ENCODE measurements around the gene RTN1.

RTN1 gene

DNA sequence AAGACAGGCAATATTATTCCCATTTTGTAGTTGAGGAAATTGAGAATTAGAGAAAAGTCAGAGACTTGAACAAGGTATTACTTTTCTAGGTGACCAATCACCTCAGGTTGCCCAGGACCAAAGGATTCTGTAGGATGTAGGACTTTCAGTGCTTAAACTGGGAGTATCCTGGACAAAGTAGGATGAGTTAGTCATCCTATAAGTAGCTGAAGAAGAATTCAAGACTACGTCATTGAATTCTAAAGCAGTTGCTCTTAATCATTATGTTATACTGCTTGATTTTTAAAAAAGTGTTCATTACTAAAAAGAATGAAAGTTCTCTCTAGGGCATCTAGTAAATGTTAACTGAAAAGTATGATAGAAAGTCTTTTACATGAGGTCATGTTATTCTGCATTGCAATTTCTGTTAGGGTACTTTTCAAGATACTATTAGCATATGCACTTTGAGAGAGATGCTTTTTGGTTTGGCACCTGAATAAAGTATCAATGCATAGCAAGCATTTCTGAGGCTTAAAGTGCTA is 101.7 kb downstream of the RTN1 start:
- WGBS (ENCODE audit: extremely low coverage, insufficient coverage, low lambda C conversion rate): no CpG with 5 or more reads among the region's 1 CpG
- Histone ChIP-seq H3K9ac (ENCODE audit: low read length) (no peak overlapping the region), H2BK5ac (ENCODE audit: low read length) (no peak overlapping the region), H3K27me3 (ENCODE audit: insufficient read depth, low read length, poor library complexity) (no peaks in the 10 kb centered on the region), H3K4ac (ENCODE audit: low read depth, low read length) (no peak overlapping the region), H2AK5ac (ENCODE audit: low read length) (no peak overlapping the region), H2BK15ac (replicated peaks; ENCODE audit: low read depth) (no peak overlapping the region), H3K56ac (ENCODE audit: low read length) (no peak overlapping the region), H3K4me1 (ENCODE audit: control insufficient read depth, low read depth, low read length) (no peaks in the 10 kb centered on the region), H3K36me3 (ENCODE audit: control insufficient read depth, insufficient read depth, low read length) (no peaks in the 10 kb centered on the region), H3K79me1 (ENCODE audit: low read length) (no peaks in the 10 kb centered on the region), H3K4me3 (ENCODE audit: low read length) (no peak overlapping the region), H3K27ac (ENCODE audit: low read depth, low read length) (no peak overlapping the region), H3K18ac (ENCODE audit: low read length) (no peak overlapping the region), H4K8ac (ENCODE audit: low read depth, low read length) (no peak overlapping the region), H3K4me2 (ENCODE audit: low read length) (no peak overlapping the region), H4K5ac (ENCODE audit: low read length) (no peak overlapping the region), H3K23ac (ENCODE audit: low read length) (no peak overlapping the region), H2BK120ac (ENCODE audit: low read depth, low read length) (no peak overlapping the region), H3K79me2 (ENCODE audit: control insufficient read depth, insufficient read depth, low read length) (no peaks in the 10 kb centered on the region)
- no peak for DNase-seq

DNA sequence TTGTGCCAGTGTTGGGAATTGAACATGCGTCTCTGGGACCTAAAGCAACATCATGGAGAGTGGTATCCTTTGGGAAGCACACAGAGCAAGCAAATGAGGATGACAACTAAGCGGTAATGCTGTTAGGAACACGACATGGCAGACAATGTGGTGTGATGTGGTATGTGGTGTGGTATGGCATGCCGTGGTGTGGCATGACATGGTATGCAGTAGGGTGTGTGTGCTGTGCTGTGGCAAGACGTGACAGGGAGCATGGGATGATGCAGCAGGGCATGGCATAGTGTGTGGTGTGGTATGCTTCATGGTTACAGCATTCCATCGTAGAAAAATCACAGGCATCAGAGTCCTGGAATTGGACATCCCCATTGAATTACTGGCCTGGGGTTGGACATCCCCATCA is 108.7 kb downstream of the RTN1 start:
- Histone ChIP-seq H3K4me2 (ENCODE audit: low read length) (no peak overlapping the region), H3K27ac (ENCODE audit: low read depth, low read length) (no peak overlapping the region), H2BK15ac (replicated peaks; ENCODE audit: low read depth) (no peak overlapping the region), H3K56ac (ENCODE audit: low read length) (no peak overlapping the region), H3K79me2 (ENCODE audit: control insufficient read depth, insufficient read depth, low read length) (no peaks in the 10 kb centered on the region), H3K79me1 (ENCODE audit: low read length) (no peaks in the 10 kb centered on the region), H4K8ac (ENCODE audit: low read depth, low read length) (no peak overlapping the region), H3K4me3 (ENCODE audit: low read length) (no peak overlapping the region), H2BK120ac (ENCODE audit: low read depth, low read length) (no peak overlapping the region), H3K4me1 (ENCODE audit: control insufficient read depth, low read depth, low read length) (no peaks in the 10 kb centered on the region), H3K9ac (ENCODE audit: low read length) (no peak overlapping the region), H3K18ac (ENCODE audit: low read length) (no peak overlapping the region), H2BK5ac (ENCODE audit: low read length) (no peak overlapping the region), H3K36me3 (ENCODE audit: control insufficient read depth, insufficient read depth, low read length) (no peaks in the 10 kb centered on the region), H3K4ac (ENCODE audit: low read depth, low read length) (no peak overlapping the region), H3K23ac (ENCODE audit: low read length) (no peak overlapping the region), H2AK5ac (ENCODE audit: low read length) (no peak overlapping the region), H4K5ac (ENCODE audit: low read length) (no peak overlapping the region), H3K27me3 (ENCODE audit: insufficient read depth, low read length, poor library complexity) (no peaks in the 10 kb centered on the region)
- no CpG with 5 or more reads among the region's 6 CpGs for WGBS (ENCODE audit: extremely low coverage, insufficient coverage, low lambda C conversion rate)
- DNase-seq: no peak

DNA sequence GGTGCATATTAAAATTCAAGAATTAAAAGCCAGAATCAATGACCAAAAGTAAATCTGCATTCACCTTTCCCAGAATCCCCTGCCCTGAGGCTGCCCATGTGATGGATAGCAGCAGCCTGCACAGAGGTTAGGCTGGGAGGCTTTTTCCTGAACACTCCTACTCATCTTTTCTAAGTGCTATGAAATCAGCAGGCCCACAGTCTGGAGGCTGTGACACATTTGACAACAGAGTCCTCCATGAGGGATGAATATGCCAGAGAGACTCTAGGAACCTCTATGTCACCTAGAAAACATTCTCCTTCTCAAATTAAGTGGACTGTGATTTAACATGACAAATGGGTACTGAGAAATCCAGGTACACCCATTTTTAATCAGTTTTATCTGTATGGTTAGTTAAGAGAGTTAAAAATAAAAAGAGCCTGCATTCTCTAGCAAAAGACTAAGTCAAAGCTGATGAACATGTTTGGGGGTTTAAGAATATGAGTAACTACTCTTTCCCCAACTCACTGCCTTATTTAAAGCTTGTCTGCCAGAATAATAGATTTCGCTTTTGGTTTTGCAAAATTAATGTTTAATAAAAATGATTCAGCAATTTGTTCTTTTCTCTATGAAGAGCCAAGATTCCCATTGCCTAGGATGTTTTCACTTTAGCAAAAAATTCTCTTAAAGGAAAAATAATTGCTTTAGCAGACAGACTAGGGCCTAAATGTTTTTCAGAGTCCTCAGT is 115.0 kb downstream of the RTN1 start:
- Histone ChIP-seq H3K4me2 (ENCODE audit: low read length) (no peak overlapping the region), H2BK15ac (replicated peaks; ENCODE audit: low read depth) (no peak overlapping the region)
- no CpG with 5 or more reads among the region's 1 CpG for WGBS (ENCODE audit: extremely low coverage, insufficient coverage, low lambda C conversion rate)

DNA sequence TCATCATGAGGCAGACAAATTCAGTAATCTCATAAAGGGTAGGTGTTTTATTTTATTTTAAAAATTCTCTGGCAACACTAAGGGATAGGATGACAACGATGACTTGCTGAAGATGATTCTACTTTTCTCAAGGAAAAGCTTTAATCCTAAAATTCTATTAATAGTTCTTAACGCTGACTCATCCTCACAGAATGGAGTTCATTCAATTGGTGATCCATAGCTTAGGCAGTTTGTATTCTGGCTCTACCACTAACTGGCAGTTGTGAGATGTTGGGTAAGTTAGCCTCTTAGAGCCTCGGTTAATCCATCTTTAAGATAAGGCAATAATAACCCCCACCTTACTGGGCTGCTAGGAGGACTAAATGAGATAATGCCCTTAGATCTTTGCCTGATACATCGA is 116.3 kb downstream of the RTN1 start:
- no peak overlapping the region for H2BK5ac ChIP-seq (ENCODE audit: low read length)
- peaks cover 5% of the 10 kb centered on the region for H3K4me1 ChIP-seq (ENCODE audit: control insufficient read depth, low read depth, low read length)
- no peak overlapping the region for H4K8ac ChIP-seq (ENCODE audit: low read depth, low read length)
- peak; percentile 22 for DNase-seq
- H3K23ac ChIP-seq (ENCODE audit: low read length): no peak overlapping the region
- H3K9ac ChIP-seq (ENCODE audit: low read length): no peak overlapping the region
- no peak overlapping the region for H3K4ac ChIP-seq (ENCODE audit: low read depth, low read length)
- no peak overlapping the region for H3K18ac ChIP-seq (ENCODE audit: low read length)
- H2AK5ac ChIP-seq (ENCODE audit: low read length): no peak overlapping the region
- H3K79me2 ChIP-seq (ENCODE audit: control insufficient read depth, insufficient read depth, low read length): no peaks in the 10 kb centered on the region
- whole genome bisulfite sequencing (ENCODE audit: extremely low coverage, insufficient coverage, low lambda C conversion rate): no CpG with 5 or more reads among the region's 4 CpGs
- H3K56ac ChIP-seq (ENCODE audit: low read length): no peak overlapping the region
- no peak overlapping the region for H3K27ac ChIP-seq (ENCODE audit: low read depth, low read length)
- no peak overlapping the region for H2BK120ac ChIP-seq (ENCODE audit: low read depth, low read length)
- H3K79me1 ChIP-seq (ENCODE audit: low read length): no peaks in the 10 kb centered on the region
- no peak overlapping the region for H2BK15ac ChIP-seq (replicated peaks; ENCODE audit: low read depth)
- H3K36me3 ChIP-seq (ENCODE audit: control insufficient read depth, insufficient read depth, low read length): no peaks in the 10 kb centered on the region
- H3K4me2 ChIP-seq (ENCODE audit: low read length): no peak overlapping the region
- no peak overlapping the region for H4K5ac ChIP-seq (ENCODE audit: low read length)
- H3K27me3 ChIP-seq (ENCODE audit: insufficient read depth, low read length, poor library complexity): no peaks in the 10 kb centered on the region
- no peak overlapping the region for H3K4me3 ChIP-seq (ENCODE audit: low read length)

More for the DNA sequence above, 115.0 kb downstream of the RTN1 start:
- DNase-seq: no peak
- Histone ChIP-seq H4K5ac (ENCODE audit: low read length) (no peak overlapping the region), H3K27ac (ENCODE audit: low read depth, low read length) (no peak overlapping the region), H2BK5ac (ENCODE audit: low read length) (no peak overlapping the region), H3K36me3 (ENCODE audit: control insufficient read depth, insufficient read depth, low read length) (no peaks in the 10 kb centered on the region), H3K56ac (ENCODE audit: low read length) (no peak overlapping the region), H3K18ac (ENCODE audit: low read length) (no peak overlapping the region), H3K79me2 (ENCODE audit: control insufficient read depth, insufficient read depth, low read length) (no peaks in the 10 kb centered on the region), H4K8ac (ENCODE audit: low read depth, low read length) (peak overlapping the region; percentile 13), H3K4me1 (ENCODE audit: control insufficient read depth, low read depth, low read length) (peaks cover 5% of the 10 kb centered on the region), H2AK5ac (ENCODE audit: low read length) (no peak overlapping the region), H3K9ac (ENCODE audit: low read length) (no peak overlapping the region), H3K4ac (ENCODE audit: low read depth, low read length) (no peak overlapping the region), H3K4me3 (ENCODE audit: low read length) (no peak overlapping the region), H2BK120ac (ENCODE audit: low read depth, low read length) (no peak overlapping the region), H3K79me1 (ENCODE audit: low read length) (no peaks in the 10 kb centered on the region), H3K23ac (ENCODE audit: low read length) (no peak overlapping the region), H3K27me3 (ENCODE audit: insufficient read depth, low read length, poor library complexity) (no peaks in the 10 kb centered on the region)

DNA sequence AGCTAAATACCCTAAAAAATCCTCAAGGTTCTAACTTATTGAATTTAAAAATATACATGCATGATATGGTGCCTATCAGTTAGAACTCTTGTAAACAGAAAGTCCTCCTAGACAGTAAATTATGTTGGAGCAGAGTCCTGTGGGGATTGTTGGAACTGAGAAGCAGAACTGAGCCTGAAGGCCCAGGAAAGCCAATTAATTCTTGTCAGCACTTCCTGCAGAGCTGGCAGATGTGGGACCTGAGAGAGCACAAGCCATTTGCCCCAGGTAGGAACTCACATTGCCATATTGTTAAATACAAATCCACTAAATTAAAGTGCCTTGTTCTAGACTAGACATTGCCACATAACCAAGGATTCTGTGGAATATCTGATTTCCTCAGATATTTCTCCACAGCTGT is 117.1 kb downstream of the RTN1 start:
- Histone ChIP-seq H3K79me2 (ENCODE audit: control insufficient read depth, insufficient read depth, low read length) (no peaks in the 10 kb centered on the region), H3K4ac (ENCODE audit: low read depth, low read length) (no peak overlapping the region), H2BK15ac (replicated peaks; ENCODE audit: low read depth) (no peak overlapping the region), H3K79me1 (ENCODE audit: low read length) (no peaks in the 10 kb centered on the region), H3K18ac (ENCODE audit: low read length) (peak overlapping the region; percentile 84), H2BK120ac (ENCODE audit: low read depth, low read length) (no peak overlapping the region), H3K56ac (ENCODE audit: low read length) (no peak overlapping the region), H3K4me1 (ENCODE audit: control insufficient read depth, low read depth, low read length) (peaks cover 5% of the 10 kb centered on the region), H3K27ac (ENCODE audit: low read depth, low read length) (no peak overlapping the region), H3K23ac (ENCODE audit: low read length) (no peak overlapping the region), H4K8ac (ENCODE audit: low read depth, low read length) (no peak overlapping the region), H2BK5ac (ENCODE audit: low read length) (no peak overlapping the region), H3K36me3 (ENCODE audit: control insufficient read depth, insufficient read depth, low read length) (no peaks in the 10 kb centered on the region), H2AK5ac (ENCODE audit: low read length) (no peak overlapping the region), H3K9ac (ENCODE audit: low read length) (no peak overlapping the region), H3K27me3 (ENCODE audit: insufficient read depth, low read length, poor library complexity) (no peaks in the 10 kb centered on the region), H4K5ac (ENCODE audit: low read length) (no peak overlapping the region), H3K4me2 (ENCODE audit: low read length) (no peak overlapping the region), H3K4me3 (ENCODE audit: low read length) (no peak overlapping the region)
- peak; percentile 48 for DNase-seq

DNA sequence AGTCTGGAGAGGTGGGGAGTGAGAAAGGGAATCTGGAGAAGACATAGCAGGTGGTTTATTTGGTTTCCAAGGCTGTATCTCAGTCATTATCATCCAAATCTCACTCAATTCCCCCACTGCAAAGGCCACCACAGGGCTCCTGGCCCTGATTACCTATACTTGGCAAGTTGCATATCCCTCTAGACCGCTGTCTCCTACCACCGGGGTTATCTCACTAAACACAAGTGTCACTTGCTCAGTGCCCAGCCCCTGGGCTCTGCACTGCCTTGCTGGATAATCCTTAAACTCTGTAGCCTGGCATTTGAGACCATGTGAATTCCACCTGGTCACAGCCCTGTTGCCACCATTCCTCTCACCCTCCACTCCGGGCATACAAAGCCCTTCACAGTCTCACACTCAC is 119.0 kb downstream of the RTN1 start:
- H3K79me2 ChIP-seq (ENCODE audit: control insufficient read depth, insufficient read depth, low read length): no peaks in the 10 kb centered on the region
- H3K4me1 ChIP-seq (ENCODE audit: control insufficient read depth, low read depth, low read length): peaks cover 5% of the 10 kb centered on the region
- no peak overlapping the region for H2AK5ac ChIP-seq (ENCODE audit: low read length)
- no peak overlapping the region for H3K9ac ChIP-seq (ENCODE audit: low read length)
- no CpG with 5 or more reads among the region's 3 CpGs for WGBS (ENCODE audit: extremely low coverage, insufficient coverage, low lambda C conversion rate)
- H4K8ac ChIP-seq (ENCODE audit: low read depth, low read length): no peak overlapping the region
- peak; percentile 64 for DNase-seq
- H2BK120ac ChIP-seq (ENCODE audit: low read depth, low read length): no peak overlapping the region
- H2BK5ac ChIP-seq (ENCODE audit: low read length): no peak overlapping the region
- no peaks in the 10 kb centered on the region for H3K79me1 ChIP-seq (ENCODE audit: low read length)
- no peaks in the 10 kb centered on the region for H3K36me3 ChIP-seq (ENCODE audit: control insufficient read depth, insufficient read depth, low read length)
- no peak overlapping the region for H3K4me3 ChIP-seq (ENCODE audit: low read length)
- H4K5ac ChIP-seq (ENCODE audit: low read length): no peak overlapping the region
- no peak overlapping the region for H3K4me2 ChIP-seq (ENCODE audit: low read length)
- H3K56ac ChIP-seq (ENCODE audit: low read length): no peak overlapping the region
- no peak overlapping the region for H3K23ac ChIP-seq (ENCODE audit: low read length)
- H3K18ac ChIP-seq (ENCODE audit: low read length): no peak overlapping the region
- H3K4ac ChIP-seq (ENCODE audit: low read depth, low read length): no peak overlapping the region
- H3K27me3 ChIP-seq (ENCODE audit: insufficient read depth, low read length, poor library complexity): no peaks in the 10 kb centered on the region
- H2BK15ac ChIP-seq (replicated peaks; ENCODE audit: low read depth): no peak overlapping the region
- H3K27ac ChIP-seq (ENCODE audit: low read depth, low read length): no peak overlapping the region
